OCI-M2 (cell line): Measurements from ENCODE around the gene PDK1.
"Not testable (repeated sequence)": the region's sequence is repeated elsewhere in the genome, so short reads cannot be mapped to it uniquely, and the experiment has no call there.

Source experiments
- DNase-seq: peaks from one replicate; lab custom pipeline; 2025; ENCODE audit not compliant: unreplicated experiment; lab: John Stamatoyannopoulos, UW

The PDK1 gene

GRCh38 chr2:172551271-172551670 is 4.6 kb upstream of the PDK1 start:
- DNase-seq: no peak

- DNase-seq: no peak
These were observed 3.2 kb upstream of the PDK1 start for GRCh38 chr2:172552547-172553291.

GRCh38 chr2:172554352-172555271 is 1.3 kb upstream of the PDK1 start:
- DNase-seq: no peak

GRCh38 chr2:172555272-172555521 is 693 bp upstream of the PDK1 start:
- DNase-seq: no peak

GRCh38 chr2:172556284-172557033 is 569 bp downstream of the PDK1 start:
- no peak for DNase-seq

GRCh38 chr2:172558372-172558771 is 2.5 kb downstream of the PDK1 start:
- no peak for DNase-seq

GRCh38 chr2:172560721-172561120 is 4.8 kb downstream of the PDK1 start:
- no peak for DNase-seq

GRCh38 chr2:172561270-172561669 is 5.4 kb downstream of the PDK1 start:
- DNase-seq: no peak

GRCh38 chr2:172562298-172562697 is 6.4 kb downstream of the PDK1 start:
- DNase-seq: no peak

- no peak for DNase-seq
These were observed 8.5 kb downstream of the PDK1 start for GRCh38 chr2:172564376-172564775.

- DNase-seq: no peak
These were observed 15.4 kb downstream of the PDK1 start for GRCh38 chr2:172571245-172571644.

GRCh38 chr2:172572981-172573380 is 17.1 kb downstream of the PDK1 start:
- DNase-seq: no peak

GRCh38 chr2:172574965-172575364 is 19.1 kb downstream of the PDK1 start:
- no peak for DNase-seq

GRCh38 chr2:172578054-172578453 is 22.2 kb downstream of the PDK1 start:
- no peak for DNase-seq

GRCh38 chr2:172578860-172579512 is 23.1 kb downstream of the PDK1 start:
- DNase-seq: no peak

GRCh38 chr2:172580544-172580943 is 24.7 kb downstream of the PDK1 start:
- no peak for DNase-seq

- DNase-seq: no peak
These were observed 26.8 kb downstream of the PDK1 start for GRCh38 chr2:172582656-172583055.

GRCh38 chr2:172586245-172586891 is 30.5 kb downstream of the PDK1 start:
- no peak for DNase-seq

- DNase-seq: not testable (repeated sequence)
These were observed 31.3 kb downstream of the PDK1 start for GRCh38 chr2:172587231-172587630.

- DNase-seq: no peak
These were observed 33.0 kb downstream of the PDK1 start for GRCh38 chr2:172588931-172589330.

GRCh38 chr2:172591386-172591785 is 35.5 kb downstream of the PDK1 start:
- not testable (repeated sequence) for DNase-seq
